ENCODE results near the gene PRDM5. TPM values are rescaled to one million over a fixed set of nuclear protein-coding genes. Genes with fewer than 3 reads are reported as not detected.

PRDM5 gene
- total RNA-seq, 3 donors from 2014 or later (not counting 1 experiment from before 2014, with no cell fraction given): not detected

GRCh38 chr4:120942776-120943175, 20.2 kb upstream of the PRDM5 start:
- no peaks in the 10 kb centered on the region for H3K4me1 Mint-ChIP-seq
- H3K27me3 Mint-ChIP-seq (ENCODE audit: low read depth in 2 of 2): peaks cover 5 to 7% of the 10 kb centered on the region in 2 donors
- intact Hi-C loops (cut with micrococcal nuclease): no loop called here
- peaks cover 8% of the 10 kb centered on the region in 2 donors for H3K9me3 Mint-ChIP-seq
- Histone ChIP-seq H3K9me3 (ENCODE audit: control insufficient read depth, insufficient read depth, low read length) (no peaks in the 10 kb centered on the region), H3K27ac (ENCODE audit: low read length) (no peak overlapping the region), H3K36me3 (ENCODE audit: control insufficient read depth, insufficient read depth, low read length) (no peaks in the 10 kb centered on the region), H3K27me3 (ENCODE audit: control insufficient read depth, insufficient read depth, low read length) (peaks cover 3% of the 10 kb centered on the region), H3K4me1 (ENCODE audit: control insufficient read depth, insufficient read depth, low read length) (no peaks in the 10 kb centered on the region), H3K4me3 (ENCODE audit: low read length) (no peak overlapping the region)
- ATAC-seq: no peak
- H3K27ac Mint-ChIP-seq: no peak overlapping the region
- WGBS (ENCODE audit: insufficient coverage): 100% methylated on average over 1 of the region's 3 CpGs
- H3K4me3 Mint-ChIP-seq: no peak overlapping the region
- H3K36me3 Mint-ChIP-seq: peaks cover 1% of the 10 kb centered on the region
- no peak for TF ChIP-seq CTCF (IDR thresholded peaks at IDR 0.05)
- DNase-seq: no peak

GRCh38 chr4:120940547-120940946, 18.0 kb upstream of the PRDM5 start:
- Mint-ChIP-seq H3K36me3 (no peaks in the 10 kb centered on the region), H3K27me3 (ENCODE audit: low read depth in 2 of 2) (peaks cover 6 to 7% of the 10 kb centered on the region in 2 donors), H3K4me3 (no peak overlapping the region), H3K27ac (no peak overlapping the region), H3K4me1 (no peaks in the 10 kb centered on the region), H3K9me3 (peaks cover 2 to 7% of the 10 kb centered on the region in 2 donors)
- peaks cover 7% of the 10 kb centered on the region for H3K27me3 ChIP-seq (ENCODE audit: control insufficient read depth, insufficient read depth, low read length)
- DNase-seq: no peak
- intact Hi-C loops (cut with micrococcal nuclease): no loop called here
- no peak overlapping the region for H3K4me3 ChIP-seq (ENCODE audit: low read length)
- no peaks in the 10 kb centered on the region for H3K9me3 ChIP-seq (ENCODE audit: control insufficient read depth, insufficient read depth, low read length)
- TF ChIP-seq CTCF (IDR thresholded peaks at IDR 0.05): no peak
- no peaks in the 10 kb centered on the region for H3K36me3 ChIP-seq (ENCODE audit: control insufficient read depth, insufficient read depth, low read length)
- WGBS (ENCODE audit: insufficient coverage): 79% methylated on average over 2 of the region's 2 CpGs
- ATAC-seq: no peak
- H3K4me1 ChIP-seq (ENCODE audit: control insufficient read depth, insufficient read depth, low read length): no peaks in the 10 kb centered on the region
- no peak overlapping the region for H3K27ac ChIP-seq (ENCODE audit: low read length)

GRCh38 chr4:120939693-120940092, 17.2 kb upstream of the PRDM5 start:
- no peak overlapping the region for H3K4me3 Mint-ChIP-seq
- Histone ChIP-seq H3K9me3 (ENCODE audit: control insufficient read depth, insufficient read depth, low read length) (no peaks in the 10 kb centered on the region), H3K36me3 (ENCODE audit: control insufficient read depth, insufficient read depth, low read length) (no peaks in the 10 kb centered on the region), H3K4me1 (ENCODE audit: control insufficient read depth, insufficient read depth, low read length) (no peaks in the 10 kb centered on the region), H3K27ac (ENCODE audit: low read length) (no peak overlapping the region), H3K27me3 (ENCODE audit: control insufficient read depth, insufficient read depth, low read length) (peaks cover 7% of the 10 kb centered on the region), H3K4me3 (ENCODE audit: low read length) (no peak overlapping the region)
- H3K4me1 Mint-ChIP-seq: no peaks in the 10 kb centered on the region
- DNase-seq (no peak), ATAC-seq (no peak)
- TF ChIP-seq CTCF (IDR thresholded peaks at IDR 0.05): no peak
- H3K27ac Mint-ChIP-seq: no peak overlapping the region
- H3K36me3 Mint-ChIP-seq: no peaks in the 10 kb centered on the region
- intact Hi-C loops (cut with micrococcal nuclease): no loop called here
- H3K27me3 Mint-ChIP-seq (ENCODE audit: low read depth in 2 of 2): peaks cover 3 to 7% of the 10 kb centered on the region in 2 donors
- peaks cover 0 to 6% of the 10 kb centered on the region in 2 donors for H3K9me3 Mint-ChIP-seq

GRCh38 chr4:120929847-120930246, 7.3 kb upstream of the PRDM5 start:
- Mint-ChIP-seq H3K4me3 (no peak overlapping the region), H3K36me3 (no peaks in the 10 kb centered on the region), H3K27me3 (ENCODE audit: low read depth in 2 of 2) (peaks cover 7 to 19% of the 10 kb centered on the region in 2 donors), H3K27ac (no peak overlapping the region), H3K4me1 (no peaks in the 10 kb centered on the region), H3K9me3 (no peaks in the 10 kb centered on the region)
- DNase-seq (no peak), ATAC-seq (no peak)
- Histone ChIP-seq H3K4me1 (ENCODE audit: control insufficient read depth, insufficient read depth, low read length) (no peaks in the 10 kb centered on the region), H3K27me3 (ENCODE audit: control insufficient read depth, insufficient read depth, low read length) (no peaks in the 10 kb centered on the region), H3K27ac (ENCODE audit: low read length) (no peak overlapping the region), H3K4me3 (ENCODE audit: low read length) (no peak overlapping the region), H3K9me3 (ENCODE audit: control insufficient read depth, insufficient read depth, low read length) (no peaks in the 10 kb centered on the region), H3K36me3 (ENCODE audit: control insufficient read depth, insufficient read depth, low read length) (no peaks in the 10 kb centered on the region)
- intact Hi-C loops (cut with micrococcal nuclease): no loop called here
- no CpG with 5 or more reads among the region's 1 CpG for WGBS (ENCODE audit: insufficient coverage)
- no peak for TF ChIP-seq CTCF (IDR thresholded peaks at IDR 0.05)

All from natural killer cell (primary cell).